SK-N-SH (cell line): ENCODE results near the gene CRLF2. TPM values are rescaled to one million over a fixed set of nuclear protein-coding genes. Genes with fewer than 3 reads are reported as not detected.

Experiments used
- CTCF ChIA-PET: fragments of 300-600, 350-600 bp; formaldehyde crosslinking; extraction: SDS; loops from one replicate; lab custom pipeline; 2021; lab: Yijun Ruan, JAX
- POLR2A ChIA-PET: fragments of 350-600 bp; sonication (Branson Sonifier 250); formaldehyde crosslinking; extraction: SDS; loops from one replicate; lab custom pipeline; 2020; ENCODE audit warnings: antibody characterized with exemption, inconsistent platforms; lab: Yijun Ruan, JAX
- DNase-seq: peaks from one replicate; pipeline ENCODE4 v3.0.0; 2012
- H2AFZ ChIP-seq: fragments of 200-600 bp; sonication (generic); 2 replicates; pipeline ENCODE4 v1.8.1; 2016; ENCODE audit warnings: antibody characterized with exemption, mild to moderate bottlenecking, low read depth
- H3F3A ChIP-seq: fragments of 200-600 bp; sonication (generic); replicated peaks from 2 replicates; pipeline ENCODE3; 2016; ENCODE audit warnings: antibody characterized with exemption, mild to moderate bottlenecking; ENCODE audit not compliant: insufficient read depth
- H3K27ac ChIP-seq, 2 experiments: fragments of 200-500 bp in 1 of 2; fragments of 200-600 bp in 1 of 2; sonication (Bioruptor generic) in 1 of 2; sonication (generic), shearing (Covaris generic) in 1 of 2; 2 replicates each; pipeline versions ENCODE4 v1.5.1 to v1.6.1; 2014 to 2016; ENCODE audit warnings: low read depth in 2 of 2, inconsistent platforms in 1 of 2, low read length in 1 of 2, mild to moderate bottlenecking in 1 of 2, mixed read lengths in 1 of 2
- H3K27me3 ChIP-seq: fragments of 200-600 bp; sonication (generic), shearing (Covaris generic); 2 replicates; pipeline ENCODE4 v1.6.1; 2016; ENCODE audit warnings: mixed run types; ENCODE audit not compliant: insufficient read depth
- H3K36me3 ChIP-seq, 2 experiments: fragments of 200-500 bp in 1 of 2; fragments of 200-600 bp in 1 of 2; sonication (Bioruptor generic) in 1 of 2; sonication (generic) in 1 of 2; replicated peaks in 1 of 2; 2 replicates each; pipeline versions ENCODE3 to v1.5.1; 2014 to 2016; ENCODE audit warnings: low read length in 1 of 2, mild to moderate bottlenecking in 1 of 2; ENCODE audit not compliant: insufficient read depth in 2 of 2, control insufficient read depth in 1 of 2
- H3K4me1 ChIP-seq, 2 experiments: fragments of 200-500 bp in 1 of 2; fragments of 200-600 bp in 1 of 2; sonication (Bioruptor generic) in 1 of 2; sonication (generic), shearing (Covaris generic) in 1 of 2; 2 replicates each; pipeline versions ENCODE4 v1.5.1 to v1.6.1; 2014 to 2016; ENCODE audit warnings: low read depth in 1 of 2, low read length in 1 of 2, mixed run types in 1 of 2; ENCODE audit not compliant: insufficient read depth in 2 of 2, control insufficient read depth in 1 of 2
- H3K4me2 ChIP-seq: fragments of 200-600 bp; sonication (generic), shearing (Covaris generic); 2 replicates; pipeline ENCODE4 v1.6.1; 2017; ENCODE audit warnings: mixed run types
- H3K4me3 ChIP-seq, 2 experiments: fragments of 200-500 bp in 1 of 2; fragments of 200-600 bp in 1 of 2; sonication (Bioruptor generic) in 1 of 2; sonication (generic), shearing (Covaris generic) in 1 of 2; 2 replicates each; pipeline versions ENCODE4 v1.5.1 to v1.8.1; 2014 to 2016; ENCODE audit warnings: low read depth in 2 of 2, inconsistent platforms in 1 of 2, low read length in 1 of 2, mild to moderate bottlenecking in 1 of 2, mixed read lengths in 1 of 2, moderate library complexity in 1 of 2
- H3K79me2 ChIP-seq: fragments of 200-600 bp; sonication (generic); 2 replicates; pipeline ENCODE4 v1.8.1; 2017; ENCODE audit warnings: mild to moderate bottlenecking; ENCODE audit not compliant: insufficient read depth
- H3K9ac ChIP-seq: fragments of 200-600 bp; sonication (generic); 2 replicates; pipeline ENCODE4 v1.6.1; 2017; ENCODE audit warnings: mixed run types
- H3K9me2 ChIP-seq: fragments of 200-600 bp; sonication (generic); 2 replicates; pipeline ENCODE4 v1.6.1; 2017; ENCODE audit warnings: mixed run types
- H3K9me3 ChIP-seq: fragments of 200-600 bp; sonication (generic); 2 replicates; pipeline ENCODE4 v1.6.1; 2017; ENCODE audit warnings: mixed run types, mild to moderate bottlenecking, moderate library complexity
- H4K20me1 ChIP-seq: fragments of 200-600 bp; sonication (generic); 2 replicates; pipeline ENCODE4 v1.6.1; 2017; ENCODE audit warnings: mild to moderate bottlenecking, mixed run types; ENCODE audit not compliant: insufficient read depth
- CHD2 ChIP-seq: fragments of 150-350 bp; IDR thresholded peaks from 2 replicates; pipeline ENCODE4 v1.6.1; 2018; ENCODE audit warnings: low read length; ENCODE audit not compliant: partially characterized antibody
- CTCF ChIP-seq: fragments of 200-600 bp; sonication (generic); IDR thresholded peaks from 2 replicates; pipeline ENCODE4 v1.6.1; 2017; ENCODE audit warnings: antibody characterized with exemption, mild to moderate bottlenecking, moderate library complexity
- ELF1 ChIP-seq: IDR thresholded peaks from 2 replicates; pipeline ENCODE4 v1.4.0; 2012
- EZH2phosphoT487 ChIP-seq: fragments of 200-600 bp; sonication (generic); IDR thresholded peaks from 2 replicates; pipeline ENCODE4 v1.6.1; 2017; ENCODE audit warnings: low read depth, mixed run types, mild to moderate bottlenecking, antibody characterized with exemption, moderate library complexity, borderline replicate concordance
- FOSL2 ChIP-seq: IDR thresholded peaks from 2 replicates; pipeline ENCODE4 v1.4.0; 2012; ENCODE audit warnings: low read depth, mild to moderate bottlenecking, moderate library complexity, borderline replicate concordance
- FOXJ3 ChIP-seq: sonication (generic); formaldehyde crosslinking; IDR thresholded peaks from 2 replicates; pipeline ENCODE4 v1.5.1; 2020; ENCODE audit warnings: mild to moderate bottlenecking, missing genetic modification reagents
- FOXM1 ChIP-seq: IDR thresholded peaks from 2 replicates; pipeline ENCODE4 v1.4.0; 2012; ENCODE audit warnings: low read depth, mild to moderate bottlenecking
- GABPA ChIP-seq: IDR thresholded peaks from 2 replicates; pipeline ENCODE4 v1.4.0; 2012; ENCODE audit warnings: low read depth, mild to moderate bottlenecking
- GATA2 ChIP-seq: sonication (generic); formaldehyde crosslinking; IDR thresholded peaks from 2 replicates; pipeline ENCODE4 v1.5.0; 2020; ENCODE audit warnings: mild to moderate bottlenecking, missing genetic modification reagents
- IRF3 ChIP-seq: fragments of 150-350 bp; IDR thresholded peaks from 2 replicates; pipeline ENCODE4 v1.6.1; 2016; ENCODE audit warnings: mild to moderate bottlenecking, low read depth, low read length
- MEF2A ChIP-seq: IDR thresholded peaks from 2 replicates; pipeline ENCODE4 v1.4.0; 2012; ENCODE audit warnings: low read depth, borderline replicate concordance
- MXI1 ChIP-seq: IDR thresholded peaks from 2 replicates; pipeline ENCODE4 v1.6.1; 2012; ENCODE audit warnings: mild to moderate bottlenecking, low read depth, low read length, improper control_type of control experiment
- NFIC ChIP-seq: IDR thresholded peaks from 2 replicates; pipeline ENCODE4 v1.4.0; 2012; ENCODE audit warnings: borderline replicate concordance
- PBX3 ChIP-seq: IDR thresholded peaks from 2 replicates; pipeline ENCODE4; 2012
- POLR2AphosphoS5 ChIP-seq: IDR thresholded peaks from 2 replicates; pipeline ENCODE4 v1.6.1; 2012; ENCODE audit warnings: low read depth, low read length
- RCOR1 ChIP-seq: fragments of 150-350 bp; IDR thresholded peaks from 2 replicates; pipeline ENCODE4 v1.6.1; 2017; ENCODE audit warnings: antibody characterized with exemption, low read length
- RFX5 ChIP-seq: IDR thresholded peaks from 2 replicates; pipeline ENCODE4 v1.6.1; 2012; ENCODE audit warnings: mild to moderate bottlenecking, improper control_type of control experiment, low read length
- RXRA ChIP-seq: IDR thresholded peaks from 2 replicates; pipeline ENCODE4 v1.4.0; 2012; ENCODE audit warnings: low read depth, mild to moderate bottlenecking, borderline replicate concordance
- SIN3A ChIP-seq: IDR thresholded peaks from 2 replicates; pipeline ENCODE4 v1.6.1; 2012; ENCODE audit warnings: low read depth, mild to moderate bottlenecking, low read length, moderate library complexity, borderline replicate concordance
- TAF1 ChIP-seq: IDR thresholded peaks from 2 replicates; pipeline ENCODE4 v1.6.1; 2012; ENCODE audit warnings: low read depth, mild to moderate bottlenecking, low read length, moderate library complexity, borderline replicate concordance
- TCF12 ChIP-seq: IDR thresholded peaks from 2 replicates; pipeline ENCODE4 v1.4.0; 2012
- TEAD4 ChIP-seq: IDR thresholded peaks from 2 replicates; pipeline ENCODE4 v1.4.0; 2012; ENCODE audit warnings: mild to moderate bottlenecking, borderline replicate concordance; ENCODE audit not compliant: insufficient read depth
- YY1 ChIP-seq: IDR thresholded peaks from 2 replicates; pipeline ENCODE4 v1.4.0; 2012; ENCODE audit warnings: low read depth, mild to moderate bottlenecking
- ZBTB33 ChIP-seq: IDR thresholded peaks from 2 replicates; pipeline ENCODE4 v1.4.0; 2012; ENCODE audit warnings: low read depth, borderline replicate concordance
- WGBS: methylation state at CpG from one replicate; pipeline ENCODE4 v1.1.6; 2017; ENCODE audit warnings: low lambda C conversion rate; 5-methylcytosine and 5-hydroxymethylcytosine counted together
- polyA plus RNA-seq, 3 experiments: library from polyadenylated mRNA; depleted of rRNA; stranded (reverse); fragments of >200 nt; gene quantifications; 2 replicates each; pipeline ENCODE4 v1.2.3, GENCODE V29; 2012
- TF ChIP-seq, protein P1 (sequence below): fragments of 150-350 bp; IDR thresholded peaks from 2 replicates; pipeline ENCODE4 v1.6.1; 2017; ENCODE audit warnings: antibody characterized with exemption, low read length, low read depth, borderline replicate concordance
- TF ChIP-seq, protein P2 (sequence below): IDR thresholded peaks from 2 replicates; pipeline ENCODE4 v1.4.0; 2012; ENCODE audit warnings: low read depth
- TF ChIP-seq, protein P3 (sequence below): IDR thresholded peaks from 2 replicates; pipeline ENCODE4 v1.4.0; 2012; ENCODE audit warnings: low read depth, borderline replicate concordance

Gene CRLF2
- polyA plus RNA-seq, 1 of the 3 experiments (the other 2 are of a cell fraction): not detected

DNA sequence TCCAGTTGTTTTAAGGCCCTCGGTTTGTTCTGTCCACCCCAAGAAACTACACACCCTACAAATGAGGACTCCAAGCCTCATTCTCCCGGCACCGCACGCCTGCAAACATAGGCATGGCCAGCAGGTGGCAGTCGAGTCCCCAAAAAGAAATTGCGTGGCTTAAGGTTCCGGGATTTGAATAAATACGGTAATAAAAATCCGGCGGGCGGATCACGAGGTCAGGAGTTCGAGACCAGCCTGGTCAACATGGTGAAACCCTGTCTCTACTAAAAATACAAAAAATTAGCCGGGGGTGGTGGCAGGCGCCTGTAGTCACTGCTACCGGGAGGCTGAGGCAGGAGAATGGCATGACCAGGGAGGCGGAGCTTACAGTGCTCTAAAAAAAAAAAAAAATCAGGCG, 34.4 kb upstream of the CRLF2 start:
- Histone ChIP-seq H3K9ac (no peak overlapping the region), H3K79me2 (no peaks in the 10 kb centered on the region), H3K4me3 (peak overlapping the region in 1 of 2 experiments; percentile 40; a peak in 1 of 4 replicates), H3K4me2 (no peak overlapping the region), H3K36me3 (no peaks in the 10 kb centered on the region), H3K9me2 (no peaks in the 10 kb centered on the region), H3F3A (no peaks in the 10 kb centered on the region), H2AFZ (no peak overlapping the region), H3K9me3 (no peaks in the 10 kb centered on the region), H3K27ac (no peak overlapping the region), H3K4me1 (peaks cover 0 to 4% of the 10 kb centered on the region in 2 experiments; a peak in 1 of 4 replicates), H3K27me3 (peaks cover 8% of the 10 kb centered on the region; the same call in 1 of the 2 replicates), H4K20me1 (no peaks in the 10 kb centered on the region)
- peak; percentile 44 for DNase-seq
- ChIA-PET CTCF (no interaction called here), POLR2A (no interaction called here)
- WGBS: 5% methylated on average over 18 of the region's 18 CpGs
- TF ChIP-seq, protein P1, sequence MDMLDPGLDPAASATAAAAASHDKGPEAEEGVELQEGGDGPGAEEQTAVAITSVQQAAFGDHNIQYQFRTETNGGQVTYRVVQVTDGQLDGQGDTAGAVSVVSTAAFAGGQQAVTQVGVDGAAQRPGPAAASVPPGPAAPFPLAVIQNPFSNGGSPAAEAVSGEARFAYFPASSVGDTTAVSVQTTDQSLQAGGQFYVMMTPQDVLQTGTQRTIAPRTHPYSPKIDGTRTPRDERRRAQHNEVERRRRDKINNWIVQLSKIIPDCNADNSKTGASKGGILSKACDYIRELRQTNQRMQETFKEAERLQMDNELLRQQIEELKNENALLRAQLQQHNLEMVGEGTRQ: no peak
- no peak for TF ChIP-seq GATA2
- no peak for TF ChIP-seq FOXJ3 (CRISPR knock-in tag)
- TF ChIP-seq CTCF: peak; percentile 90
- no peak for TF ChIP-seq POLR2AphosphoS5
- TF ChIP-seq, protein P2, sequence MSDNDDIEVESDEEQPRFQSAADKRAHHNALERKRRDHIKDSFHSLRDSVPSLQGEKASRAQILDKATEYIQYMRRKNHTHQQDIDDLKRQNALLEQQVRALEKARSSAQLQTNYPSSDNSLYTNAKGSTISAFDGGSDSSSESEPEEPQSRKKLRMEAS: peak; percentile 40; the same call in 1 of the 2 replicates
- TF ChIP-seq TEAD4: no peak
- no peak for TF ChIP-seq MXI1
- TF ChIP-seq RCOR1: no peak
- TF ChIP-seq EZH2phosphoT487: no peak
- TF ChIP-seq, protein P3, sequence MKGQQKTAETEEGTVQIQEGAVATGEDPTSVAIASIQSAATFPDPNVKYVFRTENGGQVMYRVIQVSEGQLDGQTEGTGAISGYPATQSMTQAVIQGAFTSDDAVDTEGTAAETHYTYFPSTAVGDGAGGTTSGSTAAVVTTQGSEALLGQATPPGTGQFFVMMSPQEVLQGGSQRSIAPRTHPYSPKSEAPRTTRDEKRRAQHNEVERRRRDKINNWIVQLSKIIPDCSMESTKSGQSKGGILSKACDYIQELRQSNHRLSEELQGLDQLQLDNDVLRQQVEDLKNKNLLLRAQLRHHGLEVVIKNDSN: no peak
- TF ChIP-seq IRF3: no peak
- TF ChIP-seq GABPA: no peak
- no peak for TF ChIP-seq PBX3
- no peak for TF ChIP-seq RFX5
- no peak for TF ChIP-seq MEF2A
- TF ChIP-seq SIN3A: no peak
- no peak for TF ChIP-seq ZBTB33
- no peak for TF ChIP-seq YY1
- TF ChIP-seq NFIC: no peak
- no peak for TF ChIP-seq FOSL2
- no peak for TF ChIP-seq RXRA
- no peak for TF ChIP-seq TCF12
- TF ChIP-seq TAF1: no peak
- no peak for TF ChIP-seq ELF1
- TF ChIP-seq FOXM1: no peak
- TF ChIP-seq CHD2: no peak
